NCI-H1417 treated with DMSO at 0.1 percent for 48 hours (cell line): ENCODE data around the gene MAPK8IP3.

Source experiments
- DNase-seq: peaks from one replicate; lab custom pipeline; 2025; lab: John Stamatoyannopoulos, UW

The MAPK8IP3 gene

DNA sequence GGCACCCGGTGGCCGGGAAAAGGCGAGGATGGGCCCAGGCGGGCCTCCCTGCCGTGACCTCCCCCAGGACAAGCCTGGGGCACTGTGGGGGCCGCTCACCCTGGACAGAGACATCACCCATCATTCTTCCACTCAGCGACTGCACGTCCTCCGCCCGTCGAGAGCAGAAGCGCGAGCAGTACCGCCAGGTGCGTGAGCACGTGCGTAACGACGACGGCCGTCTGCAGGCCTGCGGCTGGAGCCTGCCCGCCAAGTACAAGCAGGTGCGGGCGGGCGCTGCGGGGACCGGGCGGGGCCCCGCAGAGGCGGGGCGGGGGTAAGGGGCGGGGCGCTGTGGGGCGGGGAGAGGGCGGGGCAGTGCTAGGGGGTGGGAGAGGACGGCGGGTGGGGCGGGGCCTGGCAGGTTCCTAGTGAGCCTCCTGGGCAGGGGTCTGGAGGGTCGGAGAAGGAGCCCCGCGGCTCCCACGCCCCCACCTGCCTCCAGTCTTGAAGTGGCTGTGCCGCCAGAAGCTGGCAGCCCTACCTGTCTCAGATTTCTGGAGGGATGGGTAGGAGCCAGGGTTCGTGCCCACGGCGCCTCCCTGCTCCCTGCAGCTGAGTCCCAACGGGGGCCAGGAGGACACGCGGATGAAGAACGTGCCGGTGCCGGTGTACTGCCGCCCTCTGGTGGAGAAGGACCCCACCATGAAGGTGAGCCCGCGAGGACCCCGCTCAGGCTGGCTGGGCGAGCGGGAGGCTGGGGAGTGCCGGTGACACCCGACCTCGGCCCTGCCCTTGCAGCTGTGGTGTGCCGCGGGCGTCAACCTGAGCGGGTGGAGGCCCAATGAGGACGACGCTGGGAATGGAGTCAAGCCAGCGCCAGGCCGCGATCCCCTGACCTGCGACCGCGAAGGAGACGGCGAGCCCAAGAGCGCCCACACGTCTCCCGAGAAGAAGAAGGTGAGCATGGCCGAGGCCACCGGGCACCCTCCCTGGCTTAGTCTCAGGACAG lies 57.8 kb downstream of the MAPK8IP3 start:
- no peak for DNase-seq

DNA sequence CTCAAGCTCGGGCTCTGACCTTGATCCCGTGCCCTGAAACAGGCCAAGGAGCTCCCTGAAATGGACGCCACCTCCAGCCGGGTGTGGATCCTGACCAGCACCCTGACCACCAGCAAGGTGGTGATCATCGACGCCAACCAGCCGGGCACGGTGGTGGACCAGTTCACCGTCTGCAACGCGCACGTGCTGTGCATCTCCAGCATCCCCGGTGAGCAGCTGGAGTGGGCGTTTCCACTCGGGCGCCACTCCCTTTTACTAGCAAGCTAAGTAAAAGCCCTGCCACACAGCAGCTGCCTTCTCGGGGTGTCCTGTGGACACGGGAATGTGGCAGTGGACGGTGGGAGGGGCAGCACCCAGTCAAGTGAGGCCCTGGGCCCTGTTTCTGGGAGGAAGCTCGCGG lies 59.0 kb downstream of the MAPK8IP3 start:
- no peak for DNase-seq

DNA sequence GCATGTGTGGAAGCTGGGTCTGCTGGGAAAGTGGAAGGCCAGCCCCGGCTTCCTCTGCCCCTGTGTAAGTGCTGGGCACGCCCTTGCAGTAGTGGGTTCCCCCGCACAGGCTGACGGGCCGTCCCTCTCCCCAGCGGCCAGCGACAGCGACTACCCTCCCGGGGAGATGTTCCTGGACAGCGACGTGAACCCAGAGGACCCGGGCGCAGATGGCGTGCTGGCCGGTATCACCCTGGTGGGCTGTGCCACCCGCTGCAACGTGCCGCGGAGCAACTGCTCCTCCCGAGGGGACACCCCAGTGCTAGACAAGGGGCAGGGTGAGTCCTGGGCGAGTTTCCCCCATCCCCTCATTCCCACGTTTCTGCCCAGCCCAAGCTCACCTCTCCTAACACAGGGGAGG lies 59.8 kb downstream of the MAPK8IP3 start:
- no peak for DNase-seq

DNA sequence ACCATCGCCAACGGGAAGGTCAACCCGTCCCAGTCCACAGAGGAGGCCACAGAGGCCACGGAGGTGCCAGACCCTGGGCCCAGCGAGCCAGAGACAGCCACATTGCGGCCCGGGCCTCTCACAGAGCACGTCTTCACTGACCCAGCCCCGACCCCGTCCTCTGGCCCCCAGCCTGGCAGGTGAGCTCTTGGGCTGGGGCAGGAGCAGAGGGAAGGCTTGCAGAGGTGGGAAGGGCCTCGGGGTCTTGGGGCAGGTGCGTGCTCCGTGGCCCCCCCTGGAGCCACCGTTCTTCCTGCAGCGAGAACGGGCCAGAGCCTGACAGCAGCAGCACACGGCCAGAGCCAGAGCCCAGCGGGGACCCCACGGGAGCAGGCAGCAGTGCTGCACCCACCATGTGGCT lies 60.2 kb downstream of the MAPK8IP3 start:
- DNase-seq, result no peak

DNA sequence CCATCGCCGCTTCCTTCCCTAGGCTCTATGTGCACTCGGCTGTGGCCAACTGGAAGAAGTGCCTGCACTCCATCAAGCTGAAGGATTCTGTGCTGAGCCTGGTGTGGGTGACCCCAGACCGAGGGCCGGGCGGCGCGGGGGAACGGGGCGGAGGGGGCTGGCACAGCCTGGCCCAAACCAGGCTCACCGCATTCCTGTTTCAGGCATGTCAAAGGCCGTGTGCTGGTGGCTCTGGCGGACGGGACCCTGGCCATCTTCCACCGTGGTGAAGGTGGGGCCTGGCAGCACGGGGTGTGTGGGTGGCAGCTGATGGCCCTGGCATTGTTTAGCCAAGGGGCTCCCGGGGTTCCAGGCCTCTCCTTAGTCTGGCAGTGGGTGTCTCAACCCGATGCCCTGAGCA lies 60.7 kb downstream of the MAPK8IP3 start:
- DNase-seq, result no peak

DNA sequence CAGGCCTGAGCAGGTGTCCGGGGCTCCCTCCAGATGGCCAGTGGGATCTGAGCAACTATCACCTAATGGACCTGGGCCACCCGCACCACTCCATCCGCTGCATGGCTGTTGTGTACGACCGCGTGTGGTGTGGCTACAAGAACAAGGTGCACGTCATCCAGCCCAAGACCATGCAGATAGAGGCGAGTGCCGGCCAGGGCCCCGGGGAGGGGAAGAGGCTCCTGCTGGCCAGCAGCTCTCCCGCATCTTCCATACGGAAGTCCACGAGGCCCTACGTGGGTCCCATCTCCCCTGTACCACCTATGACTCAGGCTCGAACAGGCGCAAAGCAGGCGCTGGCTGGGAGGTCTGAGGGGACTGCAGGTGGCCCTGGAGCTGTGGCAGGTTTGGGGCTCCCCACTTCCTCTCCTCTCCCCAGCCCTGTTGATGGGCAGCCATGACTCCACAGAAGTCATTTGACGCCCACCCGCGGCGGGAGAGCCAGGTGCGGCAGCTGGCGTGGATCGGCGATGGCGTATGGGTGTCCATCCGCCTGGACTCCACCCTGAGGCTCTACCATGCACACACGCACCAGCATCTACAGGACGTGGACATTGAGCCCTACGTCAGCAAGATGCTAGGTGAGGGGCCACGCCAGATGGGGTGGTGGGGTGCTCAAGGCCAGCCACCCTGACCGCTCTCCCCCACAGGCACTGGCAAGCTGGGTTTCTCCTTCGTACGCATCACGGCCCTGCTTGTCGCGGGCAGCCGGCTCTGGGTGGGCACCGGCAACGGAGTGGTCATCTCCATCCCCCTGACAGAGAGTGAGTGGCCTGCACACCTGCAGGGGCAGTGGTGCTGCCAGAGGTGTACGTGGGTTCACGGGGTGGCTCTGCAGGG lies 61.4 kb downstream of the MAPK8IP3 start:
- no peak for DNase-seq

DNA sequence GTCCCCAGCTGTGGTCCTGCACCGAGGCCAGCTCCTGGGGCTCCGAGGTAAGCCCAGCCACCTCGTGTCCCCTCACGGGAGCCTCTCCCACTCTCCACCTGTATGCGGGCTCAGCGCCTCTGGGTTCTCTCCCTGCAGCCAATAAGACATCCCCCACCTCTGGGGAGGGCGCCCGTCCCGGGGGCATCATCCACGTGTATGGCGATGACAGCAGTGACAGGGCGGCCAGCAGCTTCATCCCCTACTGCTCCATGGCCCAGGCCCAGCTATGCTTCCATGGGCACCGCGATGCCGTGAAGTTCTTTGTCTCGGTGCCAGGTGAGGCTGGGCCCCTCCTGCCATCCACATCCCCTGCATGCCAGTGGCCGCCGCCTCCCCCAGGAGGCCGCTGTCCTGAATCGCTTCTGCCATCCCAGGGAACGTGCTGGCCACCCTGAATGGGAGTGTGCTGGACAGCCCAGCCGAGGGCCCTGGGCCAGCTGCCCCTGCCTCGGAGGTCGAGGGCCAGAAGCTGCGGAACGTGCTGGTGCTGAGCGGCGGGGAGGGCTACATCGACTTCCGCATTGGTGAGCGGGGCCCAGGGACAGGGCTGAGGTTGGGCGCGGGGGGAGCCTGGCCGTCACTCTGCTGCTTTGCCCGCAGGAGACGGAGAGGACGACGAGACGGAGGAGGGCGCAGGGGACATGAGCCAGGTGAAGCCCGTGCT lies 62.2 kb downstream of the MAPK8IP3 start:
- DNase-seq, result no peak

DNA sequence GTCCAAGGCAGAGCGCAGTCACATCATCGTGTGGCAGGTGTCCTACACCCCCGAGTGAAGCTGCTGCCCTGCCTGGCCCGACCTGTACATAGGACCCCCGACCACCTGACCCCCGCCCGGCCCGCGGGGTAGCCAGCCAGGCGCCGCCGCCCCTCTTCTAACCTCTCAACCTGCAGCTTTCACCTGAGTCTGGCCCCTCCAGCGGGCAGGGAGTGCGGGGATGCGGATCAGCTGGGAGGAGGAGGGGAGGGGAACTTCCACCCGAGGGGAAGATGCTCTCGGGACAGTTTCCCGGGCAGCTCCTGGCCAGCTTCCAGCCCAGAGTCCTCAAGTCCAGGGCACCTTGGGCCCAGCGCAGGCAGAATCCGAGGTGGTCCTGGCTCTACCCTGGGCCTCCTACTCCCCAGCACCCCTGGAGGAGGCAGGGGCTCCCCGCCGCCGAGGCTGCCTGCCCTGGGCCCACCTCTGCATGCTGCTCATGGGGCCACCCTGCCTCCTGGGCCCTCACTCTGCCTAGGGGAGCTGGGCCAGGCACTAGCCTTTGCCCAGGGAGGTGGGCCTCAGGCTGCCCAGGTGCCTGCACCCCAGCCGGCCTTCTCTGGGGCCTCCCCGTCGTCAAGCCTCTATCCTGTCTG lies 62.9 kb downstream of the MAPK8IP3 start:
- no peak for DNase-seq

DNA sequence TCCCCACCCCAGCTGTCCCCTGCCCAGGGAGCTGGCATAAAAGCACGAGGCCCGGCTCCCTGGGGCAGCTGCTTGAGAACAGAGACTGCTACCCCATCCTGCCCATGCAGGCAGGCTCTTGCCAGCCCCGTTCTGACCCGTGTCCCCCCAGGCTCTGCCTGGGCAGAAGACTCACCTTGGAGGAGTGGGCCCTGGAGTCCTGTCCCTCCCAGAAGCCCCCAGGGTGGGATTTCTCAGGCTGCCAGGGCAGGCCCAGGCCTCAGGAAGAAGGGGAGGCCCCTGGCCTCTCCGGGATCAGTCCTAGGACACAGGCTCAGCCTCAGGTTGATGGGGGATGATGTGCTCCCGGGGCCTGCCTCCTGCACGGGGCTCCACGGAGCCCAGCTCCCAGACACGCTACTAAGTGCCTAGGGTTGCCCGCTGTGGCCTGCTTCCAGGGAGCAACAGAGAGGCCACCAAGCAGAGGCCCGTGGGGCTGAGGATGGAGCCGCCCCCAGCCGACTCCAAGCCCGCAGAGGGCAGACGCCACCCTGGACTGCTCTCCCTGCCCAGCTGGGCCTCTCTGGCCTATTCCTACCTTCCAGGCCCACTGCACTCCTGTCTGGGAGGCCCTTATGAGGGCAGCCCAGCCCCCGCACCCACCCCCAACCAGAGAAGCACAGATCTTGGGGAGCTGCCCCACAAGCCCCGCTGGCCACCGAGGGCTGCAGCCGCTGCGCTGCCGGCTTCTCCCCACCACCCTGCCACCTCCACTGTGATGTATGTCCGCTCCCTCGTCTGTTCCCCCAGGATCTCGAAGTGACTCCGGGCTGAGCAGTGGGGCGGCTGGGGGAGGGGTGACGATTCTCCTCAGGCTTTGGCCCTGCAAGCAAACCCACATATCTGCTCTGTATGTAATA lies 63.7 kb downstream of the MAPK8IP3 start:
- DNase-seq, result no peak

DNA sequence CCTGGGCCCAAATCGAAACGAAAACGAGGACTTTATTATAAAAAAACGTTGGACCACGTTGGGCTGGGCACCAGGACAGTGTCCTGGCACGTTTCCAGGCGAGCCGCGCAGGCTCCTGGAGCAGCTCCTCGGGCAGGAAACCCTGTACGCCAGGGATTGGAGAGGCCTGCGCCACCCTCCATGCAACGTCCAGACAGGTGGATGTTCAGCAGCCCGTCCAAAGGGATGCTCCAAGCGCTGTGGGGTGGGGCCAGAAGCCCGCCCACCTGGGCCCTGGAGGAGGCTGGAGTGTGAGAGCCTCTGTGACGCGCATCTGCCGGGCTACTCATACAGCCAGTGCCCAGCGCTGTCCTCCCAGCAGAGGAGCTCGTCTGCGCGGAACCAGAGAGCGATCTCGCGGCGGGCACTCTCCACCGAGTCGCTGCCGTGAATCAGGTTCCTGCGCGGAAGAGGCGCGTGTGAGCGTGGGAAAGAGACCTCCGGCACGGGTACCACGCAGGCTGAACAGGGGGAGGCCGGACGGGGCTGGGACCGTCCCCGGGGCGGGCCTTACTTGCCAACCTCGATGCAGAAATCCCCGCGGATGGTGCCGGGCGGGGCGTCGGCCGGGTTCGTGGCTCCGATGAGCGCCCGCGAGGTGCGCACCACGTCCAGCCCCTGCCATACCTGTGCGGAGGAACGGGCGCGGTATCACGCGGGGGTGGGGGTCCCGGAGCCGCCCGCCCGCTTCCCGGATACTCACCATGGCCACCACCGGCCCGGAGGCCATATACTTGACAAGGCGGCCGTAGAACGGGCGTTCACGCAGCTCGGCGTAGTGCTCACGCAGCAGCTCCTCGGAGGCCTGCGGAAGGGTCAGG lies 64.6 kb downstream of the MAPK8IP3 start:
- DNase-seq, result no peak

DNA sequence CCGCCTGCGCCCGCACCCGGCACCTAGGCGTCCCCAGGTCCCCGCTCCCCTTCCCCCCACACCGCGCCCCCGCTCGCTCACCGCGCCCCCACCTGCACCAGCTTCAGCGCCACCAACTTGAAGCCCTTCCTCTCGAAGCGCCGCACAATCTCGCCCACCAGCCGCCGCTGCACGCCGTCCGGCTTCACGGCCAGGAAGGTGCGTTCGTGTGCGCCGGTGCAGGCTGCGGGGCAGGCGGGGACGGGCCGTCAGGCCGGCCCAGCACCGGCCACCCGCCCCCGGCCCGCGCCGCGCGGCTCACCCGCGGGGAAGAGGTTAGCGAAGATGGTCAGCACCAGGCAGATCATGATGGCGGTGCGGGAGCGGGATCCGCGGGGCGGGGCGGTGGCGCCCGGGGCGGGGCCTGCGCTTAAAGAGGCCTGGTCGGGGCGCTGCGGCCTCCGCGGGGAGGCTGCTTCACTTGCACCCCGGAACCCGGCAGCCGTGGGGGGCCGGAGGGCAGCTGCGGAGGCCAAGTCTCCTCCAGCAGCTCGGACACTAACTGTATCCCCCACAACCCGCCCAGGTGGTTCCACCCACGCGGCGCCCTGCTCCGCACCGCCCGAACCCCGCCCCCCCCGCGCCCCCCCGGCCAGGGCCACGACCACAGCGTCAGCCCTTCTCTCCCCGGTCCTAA lies 65.3 kb downstream of the MAPK8IP3 start, which contains the start of gene NME3:
Gene NME3 (minus strand): TSS at position 356 of the 676 bp plus-strand sequence. CDS start 9 bp downstream, at position 347.
- no peak for DNase-seq

DNA sequence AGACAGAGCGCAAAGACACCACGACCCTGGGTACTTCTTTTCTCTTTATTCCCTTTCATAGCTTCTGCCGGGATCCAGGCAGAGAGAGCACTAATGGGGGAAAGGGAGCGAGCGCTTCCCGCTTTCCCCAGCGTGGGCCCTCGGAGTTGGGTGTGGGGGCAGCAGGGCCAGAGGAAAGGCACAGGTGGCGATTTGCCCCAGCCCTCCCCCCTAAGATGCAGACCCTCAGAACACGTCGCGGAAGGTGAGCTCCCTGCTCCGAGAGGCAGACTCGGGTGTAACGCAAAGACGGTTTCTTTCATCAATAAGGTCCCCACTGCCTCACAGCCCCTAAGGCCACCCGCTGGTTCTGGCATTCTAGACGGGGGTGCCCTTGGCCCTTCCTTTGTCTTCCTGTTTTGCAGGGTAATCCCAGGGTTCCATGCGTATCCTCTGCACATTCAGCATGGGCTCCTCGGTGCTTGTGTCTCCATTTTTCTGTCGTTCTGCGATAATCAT lies 65.9 kb downstream of the MAPK8IP3 start:
- DNase-seq, result no peak

DNA sequence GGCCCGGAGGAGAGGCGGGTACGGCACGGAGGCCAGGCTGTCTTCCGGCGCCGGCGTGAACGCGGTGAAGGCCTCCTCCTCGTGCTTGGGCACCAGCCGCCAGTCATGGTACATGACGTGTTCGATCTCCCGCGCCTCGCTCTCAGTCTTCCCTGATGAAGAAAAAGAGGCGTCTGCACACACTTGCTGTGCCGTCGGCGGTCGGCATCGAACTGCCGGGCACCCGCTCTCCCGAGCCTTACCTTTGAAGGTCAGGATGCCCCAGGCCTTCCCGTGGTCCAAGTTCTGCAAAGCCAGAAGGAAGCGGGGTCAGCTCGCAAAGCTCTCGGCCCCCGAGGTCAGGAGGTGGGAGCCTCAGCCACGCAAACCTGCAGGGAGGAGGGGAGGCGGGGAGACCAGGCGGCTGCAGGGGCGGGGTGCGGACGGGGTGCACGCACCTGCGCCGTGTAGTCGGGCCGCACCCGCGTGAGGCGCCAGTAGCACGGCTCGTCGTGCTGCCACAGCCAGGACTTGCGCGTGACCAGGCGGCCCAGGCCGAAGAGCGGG lies 66.4 kb downstream of the MAPK8IP3 start, which contains the start of gene EME2:
Gene EME2 (plus strand): TSS at position 449 of the 546 bp plus-strand sequence. CDS start 418 bp downstream, outside the sequence.
- no peak for DNase-seq

DNA sequence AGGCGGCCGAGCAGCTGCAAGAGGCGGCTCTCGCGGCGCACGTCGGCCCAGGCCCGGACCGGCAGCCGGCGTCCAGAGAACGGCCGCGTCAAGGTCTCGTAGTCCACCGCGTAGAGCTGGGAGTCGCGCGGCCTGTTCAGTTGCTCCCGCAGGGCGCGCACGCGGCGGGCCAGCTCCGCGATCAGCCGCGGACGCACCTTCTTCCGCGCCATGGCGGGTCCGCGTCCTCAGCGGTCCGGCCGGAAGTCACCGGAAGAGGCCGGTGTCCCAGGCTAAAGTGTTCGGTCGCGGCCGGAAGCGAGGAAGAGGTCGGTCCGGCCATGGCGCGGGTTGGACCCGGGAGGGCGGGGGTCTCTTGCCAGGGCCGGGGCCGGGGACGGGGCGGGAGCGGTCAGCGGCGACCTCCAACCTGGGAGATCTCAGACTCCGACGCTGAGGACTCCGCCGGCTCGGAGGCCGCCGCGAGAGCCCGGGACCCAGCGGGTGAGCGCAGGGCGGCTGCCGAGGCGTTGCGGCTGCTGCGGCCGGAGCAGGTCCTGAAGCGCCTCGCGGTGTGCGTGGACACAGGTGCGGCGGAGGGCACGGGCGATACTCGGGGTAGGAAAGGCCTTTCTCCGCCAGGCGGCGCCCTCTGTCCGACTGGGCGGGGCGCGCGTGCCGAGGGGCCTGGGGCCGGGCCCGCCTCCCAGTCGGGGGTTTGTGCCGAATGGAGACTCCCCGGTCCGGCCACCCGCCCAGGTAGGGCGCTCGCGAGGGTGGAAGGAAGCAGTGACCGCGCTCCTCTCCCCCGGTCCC lies 67.1 kb downstream of the MAPK8IP3 start, which contains the start of gene MRPS34:
Gene MRPS34 (minus strand): TSS at position 227 of the 795 bp plus-strand sequence. CDS start 15 bp downstream, at position 212.
- DNase-seq, result peak; percentile 35

DNA sequence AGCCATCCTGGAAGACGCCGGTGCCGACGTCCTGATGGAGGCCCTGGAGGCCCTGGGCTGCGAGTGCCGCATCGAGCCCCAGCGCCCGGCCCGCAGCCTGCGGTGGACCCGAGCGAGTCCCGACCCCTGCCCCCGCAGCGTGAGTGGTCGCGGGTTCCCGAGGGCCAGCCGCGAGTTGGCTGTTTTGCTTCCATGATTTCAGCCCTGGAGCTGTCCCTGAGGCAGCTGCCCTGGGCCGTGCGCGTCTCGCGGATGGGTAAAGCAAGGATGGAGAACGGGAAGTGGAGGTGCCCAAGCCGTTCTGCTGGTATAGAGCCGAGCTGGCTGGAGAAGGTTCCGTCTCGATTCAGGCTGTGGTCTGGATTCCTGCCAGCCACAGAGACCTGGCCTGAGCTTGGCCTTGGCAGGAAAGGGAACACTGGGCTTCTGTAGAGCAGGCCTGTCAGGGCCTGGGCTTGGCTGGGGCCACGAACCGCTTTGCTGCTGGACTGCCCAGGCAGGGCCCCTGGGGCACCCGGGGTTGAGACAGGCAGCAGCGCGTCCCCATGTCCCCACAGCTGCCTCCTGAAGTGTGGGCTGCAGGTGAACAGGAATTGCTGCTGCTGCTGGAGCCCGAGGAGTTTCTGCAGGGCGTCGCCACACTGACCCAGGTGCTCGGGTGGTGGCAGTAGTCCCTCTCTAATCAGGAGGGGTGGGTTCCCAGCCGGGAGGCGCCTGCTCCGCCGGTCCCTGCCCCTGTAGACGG lies 67.9 kb downstream of the MAPK8IP3 start:
- DNase-seq, result no peak

DNA sequence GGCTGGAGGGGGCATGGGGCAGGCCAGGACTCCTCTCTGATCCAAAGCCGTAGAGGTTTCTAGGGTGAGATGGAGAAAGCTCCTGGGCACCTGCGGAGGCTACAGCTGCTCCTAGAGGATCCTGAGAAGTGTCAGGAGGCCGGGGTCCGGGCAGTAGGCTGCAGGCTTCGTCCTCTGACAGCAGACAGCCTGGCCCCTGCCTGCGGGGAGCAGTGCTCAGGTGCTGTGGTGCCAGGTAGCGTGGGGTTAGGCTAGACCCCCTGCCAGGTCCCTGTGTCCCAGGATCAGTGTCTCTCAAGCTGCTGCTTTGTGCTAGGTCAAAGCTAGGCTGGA lies 68.4 kb downstream of the MAPK8IP3 start:
- no peak for DNase-seq
